Measurements from ENCODE around the gene ZNF800. TPM values are rescaled to one million over a fixed set of nuclear protein-coding genes. Genes with fewer than 3 reads are reported as not detected.
A peak's percentile ranks its signal among the peaks of the same experiment; 100 is the strongest.

The ZNF800 gene
- total and polyA plus RNA-seq, 2 of the 8 experiments (the other 6 are each of a cell fraction or from before 2014, with no cell fraction given): 1.0 to 6.5 TPM

- Histone ChIP-seq H3K79me1 (ENCODE audit: low read depth, low read length) (no peaks in the 10 kb centered on the region; the same call in 1 of the 2 replicates), H2BK120ac (replicated peaks; ENCODE audit: low read depth, low read length) (no peak overlapping the region), H3K4me1 (replicated peaks in 1 of 4; ENCODE audit: control insufficient read depth in 3 of 4, insufficient read depth in 4 of 4, low read length in 3 of 4) (peaks cover 0 to 4% (median 0%) of the 10 kb centered on the region in 4 experiments; a peak in 2 of 7 replicates), H4K20me1 (replicated peaks in 1 of 2; ENCODE audit: control insufficient read depth in 1 of 2, insufficient read depth in 2 of 2, low read length in 2 of 2) (peaks cover 0 to 3% of the 10 kb centered on the region in 2 experiments), H2AFZ (ENCODE audit: low read length) (peak overlapping the region; percentile 82), H3K14ac (ENCODE audit: insufficient read length) (no peak overlapping the region), H3K9ac (replicated peaks in 1 of 4; ENCODE audit: extremely low read depth in 1 of 4, low read depth in 3 of 4, low read length in 3 of 4) (peak overlapping the region in 2 of 4 experiments; percentile 72 to 80; a peak in 3 of 7 replicates), H3K27ac (ENCODE audit: low read depth, low read length) (no peak overlapping the region), H3K4me2 (ENCODE audit: insufficient read depth in 1 of 2, low read depth in 2 of 2, low read length in 2 of 2) (peak overlapping the region; percentile 93 to 94), H3K56ac (replicated peaks; ENCODE audit: insufficient read length, low read depth, low read length) (no peak overlapping the region), H3K9me3 (ENCODE audit: insufficient read depth in 2 of 2, low read depth in 1 of 2, low read length in 1 of 2) (no peaks in the 10 kb centered on the region), H3K23me2 (ENCODE audit: low read depth, low read length) (peaks cover 14% of the 10 kb centered on the region; the same call in 1 of the 2 replicates), H2BK15ac (ENCODE audit: low read length) (no peak overlapping the region), H2AK5ac (ENCODE audit: low read depth, low read length) (no peak overlapping the region), H3K4ac (replicated peaks; ENCODE audit: insufficient read length, low read depth, low read length) (no peak overlapping the region), H2BK5ac (ENCODE audit: low read depth, low read length) (no peak overlapping the region), H4K5ac (ENCODE audit: insufficient read length, low read depth, low read length) (no peak overlapping the region), H3K36me3 (ENCODE audit: control insufficient read depth in 2 of 4, insufficient read depth in 4 of 4, low read length in 3 of 4) (no peaks in the 10 kb centered on the region; a peak in 1 of 8 replicates), H2BK20ac (ENCODE audit: low read length) (no peak overlapping the region), H3K18ac (ENCODE audit: extremely low read depth, low read length) (no peak overlapping the region), H3K4me3 (ENCODE audit: extremely low read depth in 1 of 4, insufficient read depth in 2 of 4, low read depth in 3 of 4, low read length in 4 of 4) (peak overlapping the region; percentile 59 to 99 (median 73)), H3K27me3 (replicated peaks in 1 of 4; ENCODE audit: control insufficient read depth in 3 of 4, extremely low read depth in 1 of 4, insufficient read depth in 3 of 4, low read length in 3 of 4) (peaks cover 5 to 33% (median 21%) of the 10 kb centered on the region in 4 experiments), H4K8ac (ENCODE audit: extremely low read depth, insufficient read depth, low read length) (peak overlapping the region; percentile 51; the same call in 1 of the 2 replicates), H4K91ac (replicated peaks; ENCODE audit: insufficient read length, low read length) (no peak overlapping the region), H3K79me2 (ENCODE audit: control insufficient read depth in 1 of 2, insufficient read depth in 2 of 2, low read length in 2 of 2) (no peaks in the 10 kb centered on the region), H2BK12ac (ENCODE audit: low read depth, low read length) (no peak overlapping the region), H3K23ac (ENCODE audit: insufficient read length) (no peak overlapping the region)
- DNase-seq (ENCODE audit: low read depth in 1 of 2, low spot score in 2 of 2) (peak in 1 of 2 experiments; percentile 56), FAIRE-seq (no peak)
- ChIA-PET POLR2A (ENCODE audit: partially characterized antibody) (interaction anchor here (1.0 to 2.0 kb wide), 4 partner anchors 9 to 142 kb away, joined by 3 to 7 read pairs (median 4); no protein-coding TSS in a partner anchor), CTCF (ENCODE audit: partially characterized antibody) (interaction anchor here (0.5 to 3.0 kb wide), 7 partner anchors 8 to 240 kb away, joined by 3 to 12 read pairs (median 4); partner anchors contain the start of gene GCC1)
- WGBS, 2 experiments (ENCODE audit: extremely low coverage in 1 of 2, insufficient coverage in 1 of 2, insufficient read length in 1 of 2, insufficient replicate concordance in 2 of 2, low coverage in 1 of 2, low lambda C conversion rate in 2 of 2, missing lambda C conversion rate in 1 of 2): 2% methylated on average over 53 of the region's 66 CpGs; no CpG with 5 or more reads in 1 of the 2 experiments
- TF ChIP-seq ATF2 (IDR thresholded peaks at IDR 0.05; ENCODE audit: low read length): no peak
- peak; percentile 90 for TF ChIP-seq KDM4A (IDR thresholded peaks at IDR 0.05; ENCODE audit: low read depth, low read length, severe bottlenecking)
- TF ChIP-seq RNF2 (IDR thresholded peaks at IDR 0.05; ENCODE audit: borderline replicate concordance, low read depth, low read length, missing control alignments, poor library complexity, severe bottlenecking): peak; percentile 34
- TF ChIP-seq PHF8 (conservative IDR thresholded peaks at IDR 0.05; ENCODE audit: low read depth, low read length): 0 out of 2 replicates have a peak, but pooled peaks have one; percentile 24
- 0 out of 4 replicates have a peak, but pooled peaks of 1 of the 2 experiments have one; percentile 62 for TF ChIP-seq SIN3A (conservative IDR thresholded peaks at IDR 0.05 in 1 of 2, IDR thresholded peaks at IDR 0.05 in 1 of 2; ENCODE audit: low read depth in 1 of 2, low read length in 2 of 2)
- TF ChIP-seq CHD2 (IDR thresholded peaks at IDR 0.05; ENCODE audit: low read length): no peak
- TF ChIP-seq EZH2 (IDR thresholded peaks at IDR 0.05; ENCODE audit: low read depth, low read length, severe bottlenecking): peak; percentile 61
- TF ChIP-seq RBBP5 (IDR thresholded peaks at IDR 0.05; ENCODE audit: borderline replicate concordance, low read depth, low read length): no peak
- TF ChIP-seq SRF (IDR thresholded peaks at IDR 0.05; ENCODE audit: low read depth, low read length): no peak
Measured at GRCh38 chr7:127391591-127392181, 822 bp downstream of the ZNF800 start.
